ENCODE results near the gene SEPTIN10.

DNA sequence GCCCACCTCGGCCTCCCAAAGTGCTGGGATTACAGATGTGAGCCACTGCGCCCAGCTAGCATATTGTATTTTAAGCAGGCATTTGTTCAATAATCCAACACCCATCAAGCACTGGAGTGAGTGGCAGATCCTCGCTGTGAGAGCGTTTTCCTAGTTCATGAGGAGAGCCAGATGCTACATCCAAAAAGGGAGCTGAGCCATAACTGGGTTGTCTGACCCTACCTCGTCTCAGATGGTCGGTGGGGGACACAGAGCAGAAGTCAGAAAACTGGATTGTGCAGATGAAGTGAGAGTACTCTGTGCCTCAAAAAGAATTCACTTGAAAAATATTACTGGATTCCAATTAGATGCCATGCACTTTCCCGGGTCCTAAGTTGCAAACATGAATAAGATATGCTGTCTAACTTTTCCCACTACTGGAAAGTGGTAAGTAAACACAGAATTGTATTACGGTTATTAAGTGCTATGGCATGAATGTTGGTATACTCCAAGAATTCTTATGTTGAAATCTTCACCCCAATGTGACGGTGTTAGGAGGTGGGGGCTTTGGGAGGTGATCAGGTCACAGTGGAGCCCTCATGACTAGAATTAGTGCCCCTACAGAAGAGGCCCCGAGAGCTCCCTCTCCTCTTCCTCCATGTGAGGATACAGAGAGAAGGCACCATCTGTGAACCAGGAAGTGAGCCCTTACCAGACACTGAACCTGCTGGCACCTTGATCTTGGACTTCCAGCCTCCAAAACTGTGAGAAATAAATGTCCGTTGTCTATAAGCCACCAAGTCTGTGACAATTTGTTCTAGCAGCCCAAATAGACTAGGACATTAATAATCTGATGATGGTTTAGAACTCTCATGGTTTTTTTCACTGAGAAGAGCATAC is 21.9 kb upstream of the SEPTIN10 start:
- TF ChIP-seq POLR2AphosphoS5 (IDR thresholded peaks at IDR 0.05; ENCODE audit: borderline replicate concordance, low read depth, low read length) (no peak), EZH2 (IDR thresholded peaks at IDR 0.05) (no peak), FOXP2 (optimal IDR thresholded peaks at IDR 0.05; ENCODE audit: control extremely low read depth, extremely low read length, insufficient read depth) (no peak)
